ENCODE data around the gene ATP9A. TPM values are rescaled to one million over a fixed set of nuclear protein-coding genes. Genes with fewer than 3 reads are reported as not detected.

ATP9A gene
- total and polyA plus RNA-seq, 2 of the 8 experiments (the other 6 are each of a cell fraction or from before 2014, with no cell fraction given) = 5.0 to 6.4 TPM

DNA sequence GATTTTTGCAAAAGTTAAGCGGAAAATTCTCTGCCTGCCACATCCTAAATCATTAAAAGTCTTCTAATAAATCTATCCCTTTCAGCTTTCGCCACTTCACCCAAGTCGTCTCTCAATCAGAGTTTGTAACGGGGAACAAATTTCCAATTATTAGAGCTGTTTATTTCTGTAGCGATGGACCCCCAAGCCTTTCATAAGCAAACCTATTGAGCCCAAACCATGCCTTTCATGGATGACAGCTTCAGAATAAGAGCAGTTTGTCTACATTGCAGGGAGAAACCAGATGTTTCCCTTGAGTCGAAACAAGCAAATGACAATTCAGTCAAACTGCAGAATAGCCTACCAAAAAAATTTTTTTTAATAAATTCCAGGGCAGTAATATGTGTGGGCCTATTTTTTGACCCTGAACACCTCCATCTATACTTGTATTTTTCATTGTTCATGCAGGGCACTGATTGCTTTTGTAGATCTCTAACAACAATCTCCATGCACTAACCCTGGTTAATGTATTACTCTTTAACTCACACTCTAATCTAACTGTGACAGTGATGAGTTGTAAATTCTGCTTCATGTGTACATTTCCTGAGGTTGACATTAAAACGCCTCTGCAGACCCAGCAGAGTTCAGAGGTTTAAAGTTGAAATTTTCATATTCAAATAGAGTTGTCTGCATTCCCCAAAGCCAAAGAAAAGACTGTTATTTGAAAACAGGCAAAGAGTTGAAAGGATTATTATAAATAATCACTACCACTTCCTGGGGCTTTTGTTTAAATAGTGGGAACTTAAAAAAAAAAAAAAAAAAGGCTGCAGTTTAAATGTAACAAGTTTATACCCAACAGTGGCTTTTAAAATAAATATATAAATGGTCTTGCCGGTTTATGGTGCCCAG, 64.5 kb downstream of the ATP9A start:
- 77% methylated on average over 8 of the region's 8 CpGs; no CpG with 5 or more reads in 1 of the 2 experiments for WGBS, 2 experiments (ENCODE audit: extremely low coverage in 1 of 2, insufficient coverage in 1 of 2, insufficient read length in 1 of 2, insufficient replicate concordance in 2 of 2, low coverage in 1 of 2, low lambda C conversion rate in 2 of 2, missing lambda C conversion rate in 1 of 2)
- Histone ChIP-seq H4K8ac (ENCODE audit: extremely low read depth, insufficient read depth, low read length) (no peak overlapping the region), H2BK120ac (replicated peaks; ENCODE audit: low read depth, low read length) (no peak overlapping the region), H3K36me3 (ENCODE audit: control insufficient read depth in 2 of 4, insufficient read depth in 4 of 4, low read length in 3 of 4) (no peaks in the 10 kb centered on the region), H4K20me1 (replicated peaks in 1 of 2; ENCODE audit: control insufficient read depth in 1 of 2, insufficient read depth in 2 of 2, low read length in 2 of 2) (no peaks in the 10 kb centered on the region), H3K79me2 (ENCODE audit: control insufficient read depth in 1 of 2, insufficient read depth in 2 of 2, low read length in 2 of 2) (no peaks in the 10 kb centered on the region), H3K23me2 (ENCODE audit: low read depth, low read length) (no peaks in the 10 kb centered on the region), H3K79me1 (ENCODE audit: low read depth, low read length) (no peaks in the 10 kb centered on the region), H2AFZ (ENCODE audit: low read length) (no peak overlapping the region), H2BK20ac (ENCODE audit: low read length) (no peak overlapping the region; the same call in 1 of the 2 replicates), H3K27me3 (replicated peaks in 1 of 4; ENCODE audit: control insufficient read depth in 3 of 4, extremely low read depth in 1 of 4, insufficient read depth in 3 of 4, low read length in 3 of 4) (no peaks in the 10 kb centered on the region), H3K4me1 (replicated peaks in 1 of 4; ENCODE audit: control insufficient read depth in 3 of 4, insufficient read depth in 4 of 4, low read length in 3 of 4) (peaks cover 5 to 20% (median 15%) of the 10 kb centered on the region in 4 experiments), H2BK5ac (ENCODE audit: low read depth, low read length) (no peak overlapping the region), H3K9me3 (ENCODE audit: insufficient read depth in 2 of 2, low read depth in 1 of 2, low read length in 1 of 2) (no peaks in the 10 kb centered on the region), H3K18ac (ENCODE audit: extremely low read depth, low read length) (no peak overlapping the region), H2AK5ac (ENCODE audit: low read depth, low read length) (no peak overlapping the region), H3K14ac (ENCODE audit: insufficient read length) (no peak overlapping the region), H3K4me2 (ENCODE audit: insufficient read depth in 1 of 2, low read depth in 2 of 2, low read length in 2 of 2) (no peak overlapping the region), H4K91ac (replicated peaks; ENCODE audit: insufficient read length, low read length) (no peak overlapping the region), H3K4me3 (ENCODE audit: extremely low read depth in 1 of 4, insufficient read depth in 2 of 4, low read depth in 3 of 4, low read length in 4 of 4) (no peak overlapping the region), H2BK12ac (ENCODE audit: low read depth, low read length) (no peak overlapping the region), H3K27ac (ENCODE audit: low read depth, low read length) (no peak overlapping the region), H3K4ac (replicated peaks; ENCODE audit: insufficient read length, low read depth, low read length) (no peak overlapping the region), H4K5ac (ENCODE audit: insufficient read length, low read depth, low read length) (no peak overlapping the region), H2BK15ac (ENCODE audit: low read length) (no peak overlapping the region), H3K23ac (ENCODE audit: insufficient read length) (no peak overlapping the region), H3K56ac (replicated peaks; ENCODE audit: insufficient read length, low read depth, low read length) (no peak overlapping the region), H3K9ac (replicated peaks in 1 of 4; ENCODE audit: extremely low read depth in 1 of 4, low read depth in 3 of 4, low read length in 3 of 4) (no peak overlapping the region)
- no peak for DNase-seq (ENCODE audit: low read depth in 1 of 2, low spot score in 2 of 2)
- no peak for FAIRE-seq
- ChIA-PET POLR2A (ENCODE audit: partially characterized antibody) (interaction anchor here (0.6 to 1.8 kb wide), 3 partner anchors 75 to 130 kb away, joined by 3 to 5 read pairs (median 3); no protein-coding TSS in a partner anchor), CTCF (ENCODE audit: partially characterized antibody) (interaction anchor here (0.6 to 2.0 kb wide), 6 partner anchors 10 to 1049 kb away, joined by 3 to 5 read pairs (median 4); no protein-coding TSS in a partner anchor)
- TF ChIP-seq ZNF274 (IDR thresholded peaks at IDR 0.05; ENCODE audit: borderline replicate concordance, extremely low read depth, low read length) (no peak), KDM5A (IDR thresholded peaks at IDR 0.05; ENCODE audit: low read length) (no peak), EZH2 (IDR thresholded peaks at IDR 0.05; ENCODE audit: low read depth, low read length, severe bottlenecking) (no peak), CREB1 (IDR thresholded peaks at IDR 0.05) (no peak), JUN (IDR thresholded peaks at IDR 0.05; ENCODE audit: low read depth, low read length) (no peak), SP1 (IDR thresholded peaks at IDR 0.05; ENCODE audit: low read depth, low read length) (no peak), SIRT6 (IDR thresholded peaks at IDR 0.05; ENCODE audit: low read length) (no peak), TAF7 (optimal IDR thresholded peaks at IDR 0.05; ENCODE audit: borderline replicate concordance, low read depth, low read length) (no peak), TCF12 (IDR thresholded peaks at IDR 0.05; ENCODE audit: low read depth, low read length) (no peak), SP4 (IDR thresholded peaks at IDR 0.05; ENCODE audit: low read length) (no peak), CTBP2 (IDR thresholded peaks at IDR 0.05; ENCODE audit: borderline replicate concordance, insufficient read depth, insufficient read length, low read length) (no peak)
- TF ChIP-seq, protein P1, sequence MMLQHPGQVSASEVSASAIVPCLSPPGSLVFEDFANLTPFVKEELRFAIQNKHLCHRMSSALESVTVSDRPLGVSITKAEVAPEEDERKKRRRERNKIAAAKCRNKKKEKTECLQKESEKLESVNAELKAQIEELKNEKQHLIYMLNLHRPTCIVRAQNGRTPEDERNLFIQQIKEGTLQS (IDR thresholded peaks at IDR 0.05; ENCODE audit: insufficient read depth, low read depth, low read length) = no peak

Data from H1 (cell line).